H9 (cell line): ENCODE measurements around the gene CUBN. TPM values are rescaled to one million over a fixed set of nuclear protein-coding genes. Genes with fewer than 3 reads are reported as not detected.

Source experiments
- DNase-seq: peaks from one replicate; pipeline ENCODE4 v3.0.0-alpha.2; 2017
- H2AFZ ChIP-seq: one replicate; pipeline ENCODE4 v1.6.1; 2013; ENCODE audit warnings: mild to moderate bottlenecking, low read length, control low read depth, moderate library complexity
- H2AK5ac ChIP-seq: 2 replicates; pipeline ENCODE4 v1.6.1; 2013; ENCODE audit warnings: low read length, control low read depth, mixed read lengths; ENCODE audit not compliant: insufficient read length
- H2BK120ac ChIP-seq: one replicate; pipeline ENCODE4 v1.6.1; 2013; ENCODE audit warnings: low read depth, mild to moderate bottlenecking, low read length, control low read depth, inconsistent platforms; ENCODE audit not compliant: poor library complexity, severe bottlenecking
- H2BK12ac ChIP-seq: 2 replicates; pipeline ENCODE4 v1.6.1; 2013; ENCODE audit warnings: low read length, control low read depth, mixed read lengths, low read depth; ENCODE audit not compliant: insufficient read length
- H2BK15ac ChIP-seq: 2 replicates; pipeline ENCODE4 v1.6.1; 2013; ENCODE audit warnings: low read depth, low read length, control low read depth
- H2BK20ac ChIP-seq: one replicate; pipeline ENCODE4 v1.6.1; 2013; ENCODE audit warnings: low read depth, mild to moderate bottlenecking, low read length, control low read depth, inconsistent platforms; ENCODE audit not compliant: poor library complexity, severe bottlenecking
- H2BK5ac ChIP-seq: 2 replicates; pipeline ENCODE4 v1.6.1; 2013; ENCODE audit warnings: low read length, control low read depth, mixed read lengths; ENCODE audit not compliant: insufficient read length
- H3K14ac ChIP-seq: 2 replicates; pipeline ENCODE4 v1.6.1; 2013; ENCODE audit warnings: low read length, control low read depth; ENCODE audit not compliant: insufficient read depth
- H3K18ac ChIP-seq: 2 replicates; pipeline ENCODE4 v1.6.1; 2013; ENCODE audit warnings: low read depth, mild to moderate bottlenecking, mixed read lengths, low read length, control low read depth; ENCODE audit not compliant: insufficient read length
- H3K23ac ChIP-seq: 2 replicates; pipeline ENCODE4 v1.6.1; 2013; ENCODE audit warnings: low read length, control low read depth, mixed read lengths, low read depth; ENCODE audit not compliant: insufficient read length
- H3K23me2 ChIP-seq: 2 replicates; pipeline ENCODE4 v1.6.1; 2013; ENCODE audit warnings: low read depth, mild to moderate bottlenecking, mixed read lengths, low read length, control low read depth; ENCODE audit not compliant: insufficient read length, poor library complexity, severe bottlenecking
- H3K27ac ChIP-seq: 2 replicates; pipeline ENCODE4 v1.5.1; 2013; ENCODE audit warnings: low read length, control low read depth, mixed read lengths, low read depth; ENCODE audit not compliant: insufficient read length
- H3K27me3 ChIP-seq: 2 replicates; pipeline ENCODE4 v1.6.1; 2013; ENCODE audit warnings: low read length, control low read depth, inconsistent platforms; ENCODE audit not compliant: insufficient read depth
- H3K4ac ChIP-seq: 2 replicates; pipeline ENCODE4 v1.6.1; 2013; ENCODE audit warnings: low read depth, mild to moderate bottlenecking, control low read depth, inconsistent platforms, low read length, moderate library complexity
- H3K4me1 ChIP-seq: 2 replicates; pipeline ENCODE4 v1.6.1; 2013; ENCODE audit warnings: low read length, control low read depth, inconsistent platforms; ENCODE audit not compliant: insufficient read depth
- H3K4me2 ChIP-seq: 2 replicates; pipeline ENCODE4 v1.6.1; 2013; ENCODE audit warnings: low read length, control low read depth, mixed read lengths; ENCODE audit not compliant: insufficient read length, insufficient read depth
- H3K56ac ChIP-seq: 2 replicates; pipeline ENCODE4 v1.6.1; 2013; ENCODE audit warnings: low read depth, mild to moderate bottlenecking, mixed read lengths, low read length, control low read depth; ENCODE audit not compliant: insufficient read length
- H3K79me1 ChIP-seq: 2 replicates; pipeline ENCODE4 v1.6.1; 2013; ENCODE audit warnings: low read depth, mild to moderate bottlenecking, moderate library complexity, low read length, control low read depth, inconsistent platforms; ENCODE audit not compliant: insufficient read depth, poor library complexity, severe bottlenecking
- H3K79me2 ChIP-seq: 2 replicates; pipeline ENCODE4 v1.6.1; 2013; ENCODE audit warnings: low read length, control low read depth, inconsistent platforms; ENCODE audit not compliant: insufficient read depth
- H3K9ac ChIP-seq: 2 replicates; pipeline ENCODE4 v1.6.1; 2013; ENCODE audit warnings: low read length, control low read depth, mixed read lengths; ENCODE audit not compliant: insufficient read length; ENCODE audit errors: extremely low read depth
- H3K9me3 ChIP-seq: one replicate; pipeline ENCODE4 v1.6.1; 2013; ENCODE audit warnings: low read depth, low read length, inconsistent platforms; ENCODE audit not compliant: control insufficient read depth
- H3T11ph ChIP-seq: one replicate; pipeline ENCODE4 v1.6.1; 2013; ENCODE audit warnings: mild to moderate bottlenecking, low read length, control low read depth, inconsistent platforms
- H4K20me1 ChIP-seq: one replicate; pipeline ENCODE4 v1.6.1; 2013; ENCODE audit not compliant: control insufficient read depth, insufficient read length, insufficient read depth
- H4K5ac ChIP-seq: 2 replicates; pipeline ENCODE4 v1.6.1; 2013; ENCODE audit warnings: low read depth, mild to moderate bottlenecking, mixed read lengths, low read length, control low read depth; ENCODE audit not compliant: insufficient read length
- H4K8ac ChIP-seq: replicated peaks from 2 replicates; pipeline ENCODE4 v1.6.1; 2013; ENCODE audit warnings: low read length, control low read depth, mixed read lengths, low read depth; ENCODE audit not compliant: insufficient read length
- H4K91ac ChIP-seq: 2 replicates; pipeline ENCODE4 v1.6.1; 2013; ENCODE audit warnings: low read depth, mild to moderate bottlenecking, moderate library complexity, mixed read lengths, low read length, control low read depth; ENCODE audit not compliant: insufficient read length
- H3K27ac Mint-ChIP-seq, 3 experiments: 2 replicates in 2 of 3; 3 replicates in 1 of 3; pipeline ENCODE4 v1.8.0; 2020 to 2021; ENCODE audit warnings: mixed read lengths in 3 of 3, mild to moderate bottlenecking in 1 of 3, moderate library complexity in 1 of 3
- H3K27me3 Mint-ChIP-seq: 2 replicates; pipeline ENCODE4 v1.8.0; 2021; ENCODE audit warnings: low read depth, mild to moderate bottlenecking, moderate library complexity, mixed read lengths
- H3K36me3 Mint-ChIP-seq, 3 experiments: 2 replicates in 2 of 3; 3 replicates in 1 of 3; pipeline ENCODE4 v1.8.0; 2020 to 2021; ENCODE audit warnings: low read depth in 3 of 3, mixed read lengths in 3 of 3; ENCODE audit not compliant: insufficient read depth in 1 of 3
- H3K4me1 Mint-ChIP-seq, 2 experiments: 2 replicates each; pipeline ENCODE4 v1.8.0; 2020; ENCODE audit warnings: mixed read lengths in 2 of 2
- H3K4me3 Mint-ChIP-seq, 2 experiments: 2 replicates in 1 of 2; 3 replicates in 1 of 2; pipeline ENCODE4 v1.8.0; 2020 to 2021; ENCODE audit warnings: mild to moderate bottlenecking in 2 of 2, mixed read lengths in 2 of 2, moderate library complexity in 1 of 2
- H3K9me3 Mint-ChIP-seq, 2 experiments: 2 replicates in 1 of 2; 3 replicates in 1 of 2; pipeline ENCODE4 v1.8.0; 2020; ENCODE audit warnings: mild to moderate bottlenecking in 2 of 2, mixed read lengths in 2 of 2, moderate library complexity in 1 of 2
- WGBS: extraction: QIAGEN DNeasy Blood & Tissue Kit; methylation state at CpG from one replicate; pipeline ENCODE4 v1.1.7; 2013; ENCODE audit warnings: missing lambda C conversion rate, low lambda C conversion rate, mixed read lengths; ENCODE audit not compliant: insufficient read length; ENCODE audit errors: extremely low coverage; 5-methylcytosine and 5-hydroxymethylcytosine counted together
- total RNA-seq: library from RNA; stranded (reverse); gene quantifications from 2 replicates; pipeline ENCODE4 v1.2.1, GENCODE V29; 2021
- TF ChIP-seq, protein P1 (sequence below): fragments of 200-600 bp; sonication (generic); conservative IDR thresholded peaks from 3 replicates; pipeline ENCODE4 v1.8.0; 2021; ENCODE audit warnings: antibody characterized with exemption, mild to moderate bottlenecking

CUBN gene
- total RNA-seq, 1 experiment from 2014 or later: 0.26 TPM

DNA sequence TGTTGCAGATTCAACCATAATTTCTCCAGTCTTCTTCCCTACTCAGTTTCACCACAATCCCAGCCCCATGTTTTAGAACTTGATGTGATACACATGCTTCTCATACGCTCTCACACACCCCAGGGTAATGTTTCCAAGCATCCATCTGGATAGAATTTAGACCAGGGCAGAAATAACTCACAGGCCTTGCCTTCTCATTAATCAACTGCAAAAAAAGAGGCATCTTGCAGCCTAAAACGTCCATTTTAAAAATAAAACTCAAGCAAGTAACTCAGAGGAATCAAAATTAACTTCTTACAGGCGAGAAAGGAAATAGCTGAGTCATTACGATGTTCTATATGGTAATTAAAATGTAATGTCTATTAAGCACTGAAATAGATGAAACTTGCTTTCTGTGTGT, 185.2 kb downstream of the CUBN start:
- H2BK12ac ChIP-seq: no peak overlapping the region
- H3K56ac ChIP-seq: no peak overlapping the region
- no peak overlapping the region for H4K5ac ChIP-seq
- H3K79me2 ChIP-seq: no peaks in the 10 kb centered on the region
- H2BK120ac ChIP-seq: no peak overlapping the region
- H3K4me2 ChIP-seq: no peak overlapping the region
- H3K36me3 Mint-ChIP-seq: no peaks in the 10 kb centered on the region
- H2AFZ ChIP-seq: no peak overlapping the region
- WGBS: no CpG with 5 or more reads among the region's 4 CpGs
- DNase-seq: no peak
- no peaks in the 10 kb centered on the region for H3K79me1 ChIP-seq
- H2BK5ac ChIP-seq: no peak overlapping the region
- no peak overlapping the region for H3K9ac ChIP-seq
- H3K4me1 Mint-ChIP-seq: peaks cover 23 to 24% of the 10 kb centered on the region in 2 experiments
- no peaks in the 10 kb centered on the region; the same call in 1 of the 2 replicates for H3K27me3 Mint-ChIP-seq
- no peak overlapping the region for H3T11ph ChIP-seq
- H3K9me3 ChIP-seq: no peaks in the 10 kb centered on the region
- no peaks in the 10 kb centered on the region for H3K9me3 Mint-ChIP-seq
- TF ChIP-seq, protein P1, sequence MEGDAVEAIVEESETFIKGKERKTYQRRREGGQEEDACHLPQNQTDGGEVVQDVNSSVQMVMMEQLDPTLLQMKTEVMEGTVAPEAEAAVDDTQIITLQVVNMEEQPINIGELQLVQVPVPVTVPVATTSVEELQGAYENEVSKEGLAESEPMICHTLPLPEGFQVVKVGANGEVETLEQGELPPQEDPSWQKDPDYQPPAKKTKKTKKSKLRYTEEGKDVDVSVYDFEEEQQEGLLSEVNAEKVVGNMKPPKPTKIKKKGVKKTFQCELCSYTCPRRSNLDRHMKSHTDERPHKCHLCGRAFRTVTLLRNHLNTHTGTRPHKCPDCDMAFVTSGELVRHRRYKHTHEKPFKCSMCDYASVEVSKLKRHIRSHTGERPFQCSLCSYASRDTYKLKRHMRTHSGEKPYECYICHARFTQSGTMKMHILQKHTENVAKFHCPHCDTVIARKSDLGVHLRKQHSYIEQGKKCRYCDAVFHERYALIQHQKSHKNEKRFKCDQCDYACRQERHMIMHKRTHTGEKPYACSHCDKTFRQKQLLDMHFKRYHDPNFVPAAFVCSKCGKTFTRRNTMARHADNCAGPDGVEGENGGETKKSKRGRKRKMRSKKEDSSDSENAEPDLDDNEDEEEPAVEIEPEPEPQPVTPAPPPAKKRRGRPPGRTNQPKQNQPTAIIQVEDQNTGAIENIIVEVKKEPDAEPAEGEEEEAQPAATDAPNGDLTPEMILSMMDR: no peak
- no peaks in the 10 kb centered on the region for H3K4me1 ChIP-seq
- no peaks in the 10 kb centered on the region for H3K27me3 ChIP-seq
- H3K14ac ChIP-seq: no peak overlapping the region
- H2BK20ac ChIP-seq: no peak overlapping the region
- H4K20me1 ChIP-seq: no peaks in the 10 kb centered on the region
- H3K4me3 Mint-ChIP-seq: no peak overlapping the region
- no peak overlapping the region for H3K27ac ChIP-seq
- no peak overlapping the region for H3K27ac Mint-ChIP-seq
- no peak overlapping the region for H3K18ac ChIP-seq
- no peak overlapping the region for H3K23ac ChIP-seq
- no peak overlapping the region for H4K91ac ChIP-seq
- no peaks in the 10 kb centered on the region for H3K23me2 ChIP-seq
- no peak overlapping the region for H4K8ac ChIP-seq
- no peak overlapping the region for H3K4ac ChIP-seq
- no peak overlapping the region for H2AK5ac ChIP-seq
- H2BK15ac ChIP-seq: no peak overlapping the region
